DND-41 (cell line): Measurements from ENCODE around the gene MCCD1.

Source experiments
- ATAC-seq: fragments of 200-7000 bp; cut with Tn5 transposase; 3 replicates; pipeline ENCODE4 v1.9.1; 2021; ENCODE audit warnings: low read depth; ENCODE audit not compliant: insufficient read depth
- DNase-seq: peaks from one replicate; pipeline ENCODE4 v3.0.0-alpha.2; 2020
- H2AFZ ChIP-seq: 2 replicates; pipeline ENCODE4 v1.6.0; 2012; ENCODE audit warnings: low read depth, low read length
- H3K27ac ChIP-seq: 2 replicates; pipeline ENCODE4 v1.5.1; 2012; ENCODE audit warnings: low read length, inconsistent platforms
- H3K27me3 ChIP-seq: fragments of 200-600 bp; sonication (generic); 2 replicates; pipeline ENCODE4 v1.6.0; 2012; ENCODE audit warnings: low read length, mild to moderate bottlenecking, inconsistent platforms; ENCODE audit not compliant: insufficient read depth, poor library complexity
- H3K36me3 ChIP-seq: 2 replicates; pipeline ENCODE4 v1.5.1; 2012; ENCODE audit warnings: low read length, inconsistent platforms; ENCODE audit not compliant: insufficient read depth
- H3K4me1 ChIP-seq: 2 replicates; pipeline ENCODE4 v1.5.1; 2012; ENCODE audit warnings: mild to moderate bottlenecking, low read length; ENCODE audit not compliant: insufficient read depth
- H3K4me2 ChIP-seq: 2 replicates; pipeline ENCODE4 v1.6.0; 2012; ENCODE audit warnings: mild to moderate bottlenecking, moderate library complexity, low read length, inconsistent platforms; ENCODE audit not compliant: insufficient read depth
- H3K4me3 ChIP-seq, 2 experiments: fragments of 200-600 bp in 1 of 2; shearing (Covaris generic) in 1 of 2; 2 replicates each; pipeline ENCODE4 v1.5.1; 2012 to 2016; ENCODE audit warnings: inconsistent platforms in 2 of 2, low read length in 2 of 2, mild to moderate bottlenecking in 2 of 2, low read depth in 1 of 2, moderate library complexity in 1 of 2
- H3K79me2 ChIP-seq: 2 replicates; pipeline ENCODE4 v1.6.0; 2012; ENCODE audit warnings: low read length, inconsistent platforms; ENCODE audit not compliant: insufficient read depth
- H3K9ac ChIP-seq: 2 replicates; pipeline ENCODE4 v1.6.0; 2012; ENCODE audit warnings: low read depth, mild to moderate bottlenecking, inconsistent platforms, low read length, moderate library complexity
- H3K9me3 ChIP-seq: 2 replicates; pipeline ENCODE4 v1.5.1; 2012; ENCODE audit warnings: low read length, moderate library complexity, mild to moderate bottlenecking, inconsistent platforms; ENCODE audit not compliant: insufficient read depth, severe bottlenecking
- H4K20me1 ChIP-seq: 2 replicates; pipeline ENCODE4 v1.6.0; 2012; ENCODE audit warnings: low read length; ENCODE audit not compliant: insufficient read depth
- CTCF ChIP-seq: IDR thresholded peaks from 2 replicates; pipeline ENCODE4 v1.5.1; 2012; ENCODE audit warnings: borderline replicate concordance, low read length, moderate library complexity, mild to moderate bottlenecking; ENCODE audit not compliant: poor library complexity, severe bottlenecking; ENCODE audit errors: extremely low read depth
- EZH2 ChIP-seq: IDR thresholded peaks from 3 replicates; pipeline ENCODE4 v1.6.1; 2012; ENCODE audit warnings: borderline replicate concordance, low read depth, mild to moderate bottlenecking, moderate library complexity, low read length, inconsistent platforms; ENCODE audit not compliant: severe bottlenecking

MCCD1 gene

GRCh38 chr6:31528307-31528777 lies 420 bp upstream of the MCCD1 start:
- no peaks in the 10 kb centered on the region for H3K9me3 ChIP-seq
- H4K20me1 ChIP-seq = peaks cover 42% of the 10 kb centered on the region
- no peaks in the 10 kb centered on the region for H3K27me3 ChIP-seq
- no peaks in the 10 kb centered on the region for H3K4me1 ChIP-seq
- H3K36me3 ChIP-seq = peaks cover 39% of the 10 kb centered on the region
- ATAC-seq (peak; percentile 20), DNase-seq (no peak)
- no peak overlapping the region for H3K9ac ChIP-seq
- no peak overlapping the region for H3K4me2 ChIP-seq
- no peak overlapping the region for H2AFZ ChIP-seq
- no peak overlapping the region for H3K27ac ChIP-seq
- no peak overlapping the region for H3K4me3 ChIP-seq
- H3K79me2 ChIP-seq = peaks cover 3% of the 10 kb centered on the region; the same call in 1 of the 2 replicates
- TF ChIP-seq CTCF (peak; percentile 4), EZH2 (no peak)

GRCh38 chr6:31529329-31530150 lies 778 bp downstream of the MCCD1 start:
- Histone ChIP-seq H3K79me2 (peaks cover 12% of the 10 kb centered on the region; the same call in 1 of the 2 replicates), H2AFZ (no peak overlapping the region), H3K27me3 (no peaks in the 10 kb centered on the region), H3K4me3 (no peak overlapping the region), H3K9ac (no peak overlapping the region), H4K20me1 (peaks cover 54% of the 10 kb centered on the region), H3K4me2 (no peak overlapping the region), H3K4me1 (no peaks in the 10 kb centered on the region), H3K36me3 (peaks cover 51% of the 10 kb centered on the region), H3K9me3 (no peaks in the 10 kb centered on the region), H3K27ac (no peak overlapping the region)
- ATAC-seq (peak; percentile 44), DNase-seq (no peak)
- TF ChIP-seq CTCF = no peak
- TF ChIP-seq EZH2 = no peak

GRCh38 chr6:31530659-31531058 lies 1.9 kb downstream of the MCCD1 start:
- Histone ChIP-seq H3K27ac (no peak overlapping the region), H3K9me3 (no peaks in the 10 kb centered on the region), H3K9ac (no peak overlapping the region), H3K4me3 (no peak overlapping the region), H3K27me3 (no peaks in the 10 kb centered on the region), H4K20me1 (peaks cover 65% of the 10 kb centered on the region), H3K79me2 (peaks cover 24% of the 10 kb centered on the region), H3K36me3 (peaks cover 62% of the 10 kb centered on the region), H3K4me2 (no peak overlapping the region), H3K4me1 (0 out of 2 replicates have a peak, but pooled peaks cover 3% of the 10 kb centered on the region), H2AFZ (no peak overlapping the region)
- ATAC-seq (no peak), DNase-seq (no peak)
- TF ChIP-seq EZH2 (no peak), CTCF (no peak)
